ENCODE results near the gene CYP2F1. TPM values are rescaled to one million over a fixed set of nuclear protein-coding genes. Genes with fewer than 3 reads are reported as not detected.

The CYP2F1 gene
- total RNA-seq, 1 experiment from 2014 or later: not detected

DNA sequence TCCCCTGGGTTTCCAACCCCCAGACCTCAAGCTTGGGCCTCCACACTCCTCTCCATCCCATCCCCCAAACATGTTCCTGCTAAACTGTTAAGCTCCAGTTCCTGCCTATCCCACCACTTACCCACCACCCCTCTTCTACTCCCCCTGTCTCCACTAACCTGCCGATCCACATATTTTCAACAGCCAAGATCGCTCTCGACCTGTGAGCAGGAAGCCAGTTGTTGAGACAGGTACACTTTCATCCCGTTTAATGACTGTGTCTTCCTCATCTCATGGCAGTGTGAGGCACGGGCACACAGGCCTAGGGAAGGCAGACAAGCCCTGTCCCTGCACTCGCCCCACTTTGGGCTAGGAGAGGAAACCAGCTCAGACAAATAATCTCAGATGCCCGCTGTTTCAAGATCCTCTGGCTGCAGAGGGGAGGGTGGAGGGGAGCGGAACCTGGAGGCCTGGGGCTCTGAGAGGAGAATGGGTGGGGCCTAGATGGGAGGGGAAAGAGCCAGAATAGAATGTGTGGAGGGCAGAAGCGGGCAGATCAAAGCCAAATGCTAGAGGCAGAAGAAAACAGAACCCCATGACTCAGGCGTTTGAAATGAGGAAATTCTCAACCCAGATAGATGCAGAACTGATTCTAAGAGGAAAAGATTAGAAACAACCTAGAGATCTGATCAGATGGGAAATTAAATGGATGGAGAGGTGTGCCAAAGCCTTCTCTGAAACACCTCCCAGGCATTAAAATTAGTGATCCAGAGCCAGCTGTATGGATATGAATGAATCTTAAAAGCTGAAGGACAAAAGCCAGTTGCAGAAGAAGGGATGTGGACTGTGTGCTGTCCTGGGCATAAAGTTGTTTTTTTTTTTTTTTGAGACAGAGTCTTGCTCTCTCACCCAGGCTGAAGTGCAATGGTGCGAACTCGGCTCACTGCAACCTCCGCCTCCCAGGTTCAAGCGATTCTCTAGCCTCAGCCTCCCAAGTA is 61.9 kb downstream of the CYP2F1 start:
- peak; percentile 71 for DNase-seq (ENCODE audit: low read depth)

Other genes starting within 250 kb of the CYP2F1 start
- not detected in 2 replicates for gene CYP2A7, start 232.2 kb upstream of the CYP2F1 start, total RNA-seq (2014; rRNA removed)
- not detected in 2 replicates for gene CYP2B6, start 123.2 kb upstream of the CYP2F1 start, total RNA-seq (2014; rRNA removed)
- not detected in 2 replicates for gene CYP2A13, start 26.0 kb upstream of the CYP2F1 start, total RNA-seq (2014; rRNA removed)
- gene CYP2S1, start 78.8 kb downstream of the CYP2F1 start, total RNA-seq (2014; rRNA removed): not detected in 2 replicates
- gene AXL, start 104.8 kb downstream of the CYP2F1 start, total RNA-seq (2014; rRNA removed): 254 and 297 TPM in 2 replicates
- 153 and 159 TPM in 2 replicates for gene HNRNPUL1, start 149.9 kb downstream of the CYP2F1 start, total RNA-seq (2014; rRNA removed)
- 10.2 and 15.3 TPM in 2 replicates for gene CCDC97, start 195.7 kb downstream of the CYP2F1 start, total RNA-seq (2014; rRNA removed)
- 11.6 and 11.7 TPM in 2 replicates for gene TGFB1, start 239.5 kb downstream of the CYP2F1 start, total RNA-seq (2014; rRNA removed)
- gene B9D2, start 249.7 kb downstream of the CYP2F1 start, total RNA-seq (2014; rRNA removed): 3.7 and 5.3 TPM in 2 replicates

Measured in LHCN-M2 (cell line).